Calu3 (cell line): ENCODE measurements around the gene SLCO6A1. TPM values are rescaled to one million over a fixed set of nuclear protein-coding genes. Genes with fewer than 3 reads are reported as not detected.
"Not testable (repeated sequence)": the region's sequence is repeated elsewhere in the genome, so short reads cannot be mapped to it uniquely, and the experiment has no call there.

Source experiments
- BruUV-seq: library from RNA; stranded (reverse); fragments of 400-500 nt; replicated peaks from 2 replicates; lab custom pipeline; 2021; lab: Mats Ljungman, UMichigan
- CTCF ChIA-PET: fragments of 300-600 bp; sonication (Branson Sonifier 250); formaldehyde crosslinking; loops from one replicate; lab custom pipeline; 2022; ENCODE audit warnings: antibody characterized with exemption; lab: Charles Lee
- DNase-seq: peaks from one replicate; pipeline ENCODE4 v3.0.0; 2022
- H3K27ac Mint-ChIP-seq: one replicate; pipeline ENCODE4 v1.8.0; 2022; ENCODE audit warnings: mixed read lengths; ENCODE audit not compliant: unreplicated experiment
- H3K27me3 Mint-ChIP-seq: one replicate; pipeline ENCODE4 v1.8.0; 2022; ENCODE audit warnings: mixed read lengths; ENCODE audit not compliant: unreplicated experiment
- H3K36me3 Mint-ChIP-seq: one replicate; pipeline ENCODE4 v1.8.0; 2022; ENCODE audit warnings: mild to moderate bottlenecking, moderate library complexity, mixed read lengths; ENCODE audit not compliant: insufficient read depth, unreplicated experiment
- H3K4me1 Mint-ChIP-seq: one replicate; pipeline ENCODE4 v1.8.0; 2022; ENCODE audit warnings: mild to moderate bottlenecking, low read depth, mixed read lengths; ENCODE audit not compliant: unreplicated experiment
- H3K4me3 Mint-ChIP-seq: one replicate; pipeline ENCODE4 v1.8.0; 2022; ENCODE audit warnings: mild to moderate bottlenecking, low read depth, moderate library complexity, mixed read lengths; ENCODE audit not compliant: unreplicated experiment
- H3K9me3 Mint-ChIP-seq: one replicate; pipeline ENCODE4 v1.8.0; 2022; ENCODE audit warnings: low read depth, mixed read lengths; ENCODE audit not compliant: unreplicated experiment
- CTCF ChIP-seq: fragments of 200-600 bp; IDR thresholded peaks from one replicate; pipeline ENCODE4 v1.8.0; 2022; ENCODE audit warnings: antibody characterized with exemption; ENCODE audit not compliant: unreplicated experiment
- intact Hi-C: fragments of 100-400 bp; cut with micrococcal nuclease; formaldehyde crosslinking; loops from one replicate; pipeline ENCODE4 v1.10.0; 2022; ENCODE audit not compliant: unreplicated experiment
- total RNA-seq: library from RNA; stranded (reverse); gene quantifications from 2 replicates; pipeline ENCODE4 v1.2.3, GENCODE V29; 2022

The SLCO6A1 gene
- total RNA-seq, 1 experiment from 2014 or later, result not detected

GRCh38 chr5:102528600-102528999 is 29.8 kb upstream of the SLCO6A1 start:
- H3K4me3 Mint-ChIP-seq, result no peak overlapping the region
- no peaks in the 10 kb centered on the region for H3K9me3 Mint-ChIP-seq
- no peak for DNase-seq
- TF ChIP-seq CTCF, result no peak
- no TSS peak for BruUV-seq
- no peak overlapping the region for H3K27ac Mint-ChIP-seq
- CTCF ChIA-PET, result no interaction called here
- H3K27me3 Mint-ChIP-seq, result no peaks in the 10 kb centered on the region
- intact Hi-C loops, result no loop called here
- no peaks in the 10 kb centered on the region for H3K4me1 Mint-ChIP-seq
- no peaks in the 10 kb centered on the region for H3K36me3 Mint-ChIP-seq

GRCh38 chr5:102527547-102527946 is 28.7 kb upstream of the SLCO6A1 start:
- H3K4me3 Mint-ChIP-seq, result no peak overlapping the region
- no peak for DNase-seq
- BruUV-seq, result no TSS peak
- CTCF ChIA-PET, result interaction anchor here (0.7 kb wide), 1 partner anchor 332 kb away, joined by 3 read pairs; no protein-coding TSS in a partner anchor
- intact Hi-C loops, result no loop called here
- no peaks in the 10 kb centered on the region for H3K4me1 Mint-ChIP-seq
- no peaks in the 10 kb centered on the region for H3K27me3 Mint-ChIP-seq
- TF ChIP-seq CTCF, result no peak
- no peak overlapping the region for H3K27ac Mint-ChIP-seq
- H3K9me3 Mint-ChIP-seq, result no peaks in the 10 kb centered on the region
- H3K36me3 Mint-ChIP-seq, result no peaks in the 10 kb centered on the region

- CTCF ChIA-PET, result no interaction called here
- no peak for DNase-seq
- no peak for TF ChIP-seq CTCF
- Mint-ChIP-seq H3K4me1 (no peaks in the 10 kb centered on the region), H3K4me3 (no peak overlapping the region), H3K36me3 (no peaks in the 10 kb centered on the region), H3K27ac (no peak overlapping the region), H3K9me3 (no peaks in the 10 kb centered on the region), H3K27me3 (no peaks in the 10 kb centered on the region)
- BruUV-seq, result no TSS peak
- intact Hi-C loops, result no loop called here
Observed at GRCh38 chr5:102523541-102524175, 24.9 kb upstream of the SLCO6A1 start.

- CTCF ChIA-PET, result no interaction called here
- no peak for DNase-seq
- no TSS peak for BruUV-seq
- intact Hi-C loops, result no loop called here
- no peak overlapping the region for H3K27ac Mint-ChIP-seq
- H3K4me1 Mint-ChIP-seq, result no peaks in the 10 kb centered on the region
- no peak for TF ChIP-seq CTCF
- no peaks in the 10 kb centered on the region for H3K27me3 Mint-ChIP-seq
- H3K4me3 Mint-ChIP-seq, result no peak overlapping the region
- H3K36me3 Mint-ChIP-seq, result no peaks in the 10 kb centered on the region
- H3K9me3 Mint-ChIP-seq, result no peaks in the 10 kb centered on the region
Observed at GRCh38 chr5:102511666-102512065, 12.9 kb upstream of the SLCO6A1 start.

GRCh38 chr5:102491261-102491914 is 7.4 kb downstream of the SLCO6A1 start:
- BruUV-seq, H3K4me1 Mint-ChIP-seq, CTCF ChIA-PET, H3K4me3 Mint-ChIP-seq, H3K27ac Mint-ChIP-seq, H3K27me3 Mint-ChIP-seq, intact Hi-C loops, H3K9me3 Mint-ChIP-seq, DNase-seq, H3K36me3 Mint-ChIP-seq: not testable (repeated sequence)
